Measurements from ENCODE around the gene SCAPER.

The SCAPER gene

DNA sequence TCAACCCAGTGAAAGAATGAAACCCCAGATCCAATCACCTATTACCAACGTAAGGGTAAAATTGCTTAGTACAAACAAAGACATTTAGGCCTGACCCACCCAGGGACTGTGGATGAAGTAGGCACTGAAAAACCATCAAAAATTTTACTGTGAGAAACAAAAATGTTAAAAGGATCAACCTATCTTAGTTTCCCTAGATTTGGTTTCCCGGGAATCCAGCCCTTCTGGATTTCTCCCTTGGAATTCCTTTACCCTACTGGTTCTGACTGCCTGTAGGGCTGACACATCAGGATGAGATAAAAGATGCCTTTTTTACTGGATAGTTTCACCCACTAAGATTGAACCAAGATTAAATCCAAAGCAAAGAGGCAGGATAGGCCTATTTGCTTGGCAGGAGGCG, 102.7 kb downstream of the SCAPER start:
- Histone ChIP-seq H3K36me3 (ENCODE audit: control insufficient read depth in 1 of 2, insufficient read depth in 2 of 2, low read length in 2 of 2) (peaks cover 0 to 11% of the 10 kb centered on the region in 2 donors), H3K9ac (ENCODE audit: low read depth in 1 of 2, low read length in 2 of 2) (no peak overlapping the region), H3K27ac (ENCODE audit: low read depth, low read length) (no peak overlapping the region), H3K4me3 (ENCODE audit: low read depth in 1 of 2, low read length in 2 of 2) (no peak overlapping the region), H3K9me3 (ENCODE audit: control insufficient read depth in 1 of 2, low read length in 2 of 2) (no peaks in the 10 kb centered on the region), H3K27me3 (ENCODE audit: control insufficient read depth in 1 of 2, insufficient read depth in 2 of 2, low read length in 2 of 2) (no peaks in the 10 kb centered on the region), H3K4me1 (ENCODE audit: control insufficient read depth in 1 of 2, insufficient read depth in 2 of 2, low read length in 2 of 2) (no peaks in the 10 kb centered on the region)

- Histone ChIP-seq H3K27me3 (ENCODE audit: control insufficient read depth in 1 of 2, insufficient read depth in 2 of 2, low read length in 2 of 2) (no peaks in the 10 kb centered on the region), H3K27ac (ENCODE audit: low read depth, low read length) (no peak overlapping the region), H3K4me1 (ENCODE audit: control insufficient read depth in 1 of 2, insufficient read depth in 2 of 2, low read length in 2 of 2) (no peaks in the 10 kb centered on the region), H3K9ac (ENCODE audit: low read depth in 1 of 2, low read length in 2 of 2) (no peak overlapping the region), H3K36me3 (ENCODE audit: control insufficient read depth in 1 of 2, insufficient read depth in 2 of 2, low read length in 2 of 2) (peaks cover 0 to 14% of the 10 kb centered on the region in 2 donors), H3K4me3 (ENCODE audit: low read depth in 1 of 2, low read length in 2 of 2) (no peak overlapping the region), H3K9me3 (ENCODE audit: control insufficient read depth in 1 of 2, low read length in 2 of 2) (no peaks in the 10 kb centered on the region)
Measured at GRCh38 chr15:76799760-76800159, 105.4 kb downstream of the SCAPER start.

DNA sequence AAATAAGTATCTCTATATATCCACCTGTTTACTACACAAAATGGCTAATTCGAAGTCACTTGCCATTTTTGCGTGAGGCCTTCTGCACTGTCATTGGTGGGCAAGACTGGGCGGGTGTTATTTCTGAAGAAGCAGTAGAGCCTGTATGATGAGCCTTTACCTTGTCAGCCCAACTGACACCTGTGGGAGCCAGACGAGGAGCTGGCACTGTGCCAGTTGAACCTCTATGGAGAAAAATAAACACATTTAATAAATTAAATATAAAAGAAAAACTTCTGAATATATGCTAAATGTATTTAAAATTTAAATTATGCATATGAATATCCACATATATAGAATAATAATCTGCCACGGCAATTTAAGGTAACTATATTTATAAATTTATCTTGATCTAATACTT, 109.9 kb downstream of the SCAPER start:
- Histone ChIP-seq H3K9me3 (ENCODE audit: control insufficient read depth in 1 of 2, low read length in 2 of 2) (no peaks in the 10 kb centered on the region), H3K27ac (ENCODE audit: low read depth, low read length) (no peak overlapping the region), H3K4me1 (ENCODE audit: control insufficient read depth in 1 of 2, insufficient read depth in 2 of 2, low read length in 2 of 2) (no peaks in the 10 kb centered on the region), H3K27me3 (ENCODE audit: control insufficient read depth in 1 of 2, insufficient read depth in 2 of 2, low read length in 2 of 2) (no peaks in the 10 kb centered on the region), H3K9ac (ENCODE audit: low read depth in 1 of 2, low read length in 2 of 2) (no peak overlapping the region), H3K4me3 (ENCODE audit: low read depth in 1 of 2, low read length in 2 of 2) (no peak overlapping the region), H3K36me3 (ENCODE audit: control insufficient read depth in 1 of 2, insufficient read depth in 2 of 2, low read length in 2 of 2) (peaks cover 10 to 20% of the 10 kb centered on the region in 2 donors)

DNA sequence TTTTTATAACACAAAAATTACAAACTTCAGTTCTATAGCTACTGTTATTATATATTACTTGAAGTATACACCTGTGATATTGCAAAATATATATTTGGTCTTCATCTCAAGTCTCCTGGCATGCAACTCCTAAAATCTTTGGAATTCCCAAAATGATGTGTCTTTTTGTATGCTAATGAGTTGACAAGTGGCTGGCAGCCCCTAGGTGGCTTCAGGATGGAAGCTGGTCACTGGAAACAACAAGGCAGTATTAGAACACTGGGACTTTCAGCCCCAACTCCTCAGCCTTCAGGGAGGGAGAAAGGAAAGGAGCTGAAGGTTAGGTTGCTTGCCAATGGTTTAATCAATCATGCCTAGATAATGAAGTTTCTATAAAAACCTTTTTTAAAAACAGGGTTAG, 112.0 kb downstream of the SCAPER start:
- Histone ChIP-seq H3K4me1 (ENCODE audit: control insufficient read depth in 1 of 2, insufficient read depth in 2 of 2, low read length in 2 of 2) (no peaks in the 10 kb centered on the region), H3K27ac (ENCODE audit: low read depth, low read length) (no peak overlapping the region), H3K9me3 (ENCODE audit: control insufficient read depth in 1 of 2, low read length in 2 of 2) (no peaks in the 10 kb centered on the region), H3K36me3 (ENCODE audit: control insufficient read depth in 1 of 2, insufficient read depth in 2 of 2, low read length in 2 of 2) (peaks cover 10 to 15% of the 10 kb centered on the region in 2 donors), H3K4me3 (ENCODE audit: low read depth in 1 of 2, low read length in 2 of 2) (no peak overlapping the region), H3K9ac (ENCODE audit: low read depth in 1 of 2, low read length in 2 of 2) (no peak overlapping the region), H3K27me3 (ENCODE audit: control insufficient read depth in 1 of 2, insufficient read depth in 2 of 2, low read length in 2 of 2) (no peaks in the 10 kb centered on the region)

DNA sequence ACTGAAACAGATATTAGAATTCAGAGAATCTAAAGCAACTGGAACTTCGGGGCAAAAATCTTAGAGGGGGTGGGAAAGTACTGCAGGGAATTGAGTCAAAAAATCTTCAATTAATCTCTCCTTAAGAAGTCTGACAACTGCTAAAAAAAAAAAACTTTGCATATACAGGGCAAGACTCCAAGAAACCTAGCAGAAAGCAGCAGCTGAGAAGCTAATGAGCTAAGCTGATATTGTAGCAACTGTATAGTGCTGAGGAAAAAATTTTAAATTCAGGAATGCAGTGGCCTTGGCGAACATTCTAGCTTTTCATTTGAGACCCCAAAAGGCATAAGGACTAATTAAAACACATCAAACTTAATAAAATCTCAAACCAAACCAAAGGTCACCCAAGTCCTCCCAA, 113.6 kb downstream of the SCAPER start:
- peaks cover 10 to 15% of the 10 kb centered on the region in 2 donors for H3K36me3 ChIP-seq (ENCODE audit: control insufficient read depth in 1 of 2, insufficient read depth in 2 of 2, low read length in 2 of 2)
- H3K4me1 ChIP-seq (ENCODE audit: control insufficient read depth in 1 of 2, insufficient read depth in 2 of 2, low read length in 2 of 2) = no peaks in the 10 kb centered on the region
- no peaks in the 10 kb centered on the region for H3K9me3 ChIP-seq (ENCODE audit: control insufficient read depth in 1 of 2, low read length in 2 of 2)
- H3K27ac ChIP-seq (ENCODE audit: low read depth, low read length) = no peak overlapping the region
- no peaks in the 10 kb centered on the region for H3K27me3 ChIP-seq (ENCODE audit: control insufficient read depth in 1 of 2, insufficient read depth in 2 of 2, low read length in 2 of 2)
- H3K4me3 ChIP-seq (ENCODE audit: low read depth in 1 of 2, low read length in 2 of 2) = no peak overlapping the region
- H3K9ac ChIP-seq (ENCODE audit: low read depth in 1 of 2, low read length in 2 of 2) = no peak overlapping the region

DNA sequence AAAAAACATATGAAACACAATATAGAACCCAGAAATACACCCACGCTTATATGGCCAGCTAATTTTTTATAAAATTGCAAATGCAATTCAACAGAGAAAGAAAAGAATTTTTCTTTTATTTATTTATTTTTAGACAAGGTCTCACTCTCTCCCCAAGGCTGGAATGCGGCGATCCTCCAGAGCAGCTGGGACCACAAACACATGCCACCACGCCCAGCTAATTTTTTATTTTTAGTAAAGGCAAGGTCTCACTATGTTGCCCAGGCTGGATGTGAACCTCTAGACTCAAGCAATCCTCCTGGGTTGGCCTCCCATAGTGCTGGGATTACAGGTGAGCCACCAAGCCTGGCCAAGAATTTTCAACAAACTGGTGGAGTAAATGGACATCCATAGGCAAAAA, 117.9 kb downstream of the SCAPER start:
- Histone ChIP-seq H3K4me1 (ENCODE audit: control insufficient read depth in 1 of 2, insufficient read depth in 2 of 2, low read length in 2 of 2) (no peaks in the 10 kb centered on the region), H3K4me3 (ENCODE audit: low read depth in 1 of 2, low read length in 2 of 2) (no peak overlapping the region), H3K36me3 (ENCODE audit: control insufficient read depth in 1 of 2, insufficient read depth in 2 of 2, low read length in 2 of 2) (peaks cover 4 to 12% of the 10 kb centered on the region in 2 donors), H3K27ac (ENCODE audit: low read depth, low read length) (no peak overlapping the region), H3K9ac (ENCODE audit: low read depth in 1 of 2, low read length in 2 of 2) (no peak overlapping the region), H3K9me3 (ENCODE audit: control insufficient read depth in 1 of 2, low read length in 2 of 2) (no peaks in the 10 kb centered on the region), H3K27me3 (ENCODE audit: control insufficient read depth in 1 of 2, insufficient read depth in 2 of 2, low read length in 2 of 2) (no peaks in the 10 kb centered on the region)

GRCh38 chr15:76776969-76777368, 128.2 kb downstream of the SCAPER start:
- Histone ChIP-seq H3K27ac (ENCODE audit: low read depth, low read length) (no peak overlapping the region), H3K36me3 (ENCODE audit: control insufficient read depth in 1 of 2, insufficient read depth in 2 of 2, low read length in 2 of 2) (peaks cover 0 to 3% of the 10 kb centered on the region in 2 donors), H3K4me1 (ENCODE audit: control insufficient read depth in 1 of 2, insufficient read depth in 2 of 2, low read length in 2 of 2) (no peaks in the 10 kb centered on the region), H3K27me3 (ENCODE audit: control insufficient read depth in 1 of 2, insufficient read depth in 2 of 2, low read length in 2 of 2) (no peaks in the 10 kb centered on the region), H3K9ac (ENCODE audit: low read depth in 1 of 2, low read length in 2 of 2) (no peak overlapping the region), H3K9me3 (ENCODE audit: control insufficient read depth in 1 of 2, low read length in 2 of 2) (peaks cover 0 to 14% of the 10 kb centered on the region in 2 donors), H3K4me3 (ENCODE audit: low read depth in 1 of 2, low read length in 2 of 2) (no peak overlapping the region)

DNA sequence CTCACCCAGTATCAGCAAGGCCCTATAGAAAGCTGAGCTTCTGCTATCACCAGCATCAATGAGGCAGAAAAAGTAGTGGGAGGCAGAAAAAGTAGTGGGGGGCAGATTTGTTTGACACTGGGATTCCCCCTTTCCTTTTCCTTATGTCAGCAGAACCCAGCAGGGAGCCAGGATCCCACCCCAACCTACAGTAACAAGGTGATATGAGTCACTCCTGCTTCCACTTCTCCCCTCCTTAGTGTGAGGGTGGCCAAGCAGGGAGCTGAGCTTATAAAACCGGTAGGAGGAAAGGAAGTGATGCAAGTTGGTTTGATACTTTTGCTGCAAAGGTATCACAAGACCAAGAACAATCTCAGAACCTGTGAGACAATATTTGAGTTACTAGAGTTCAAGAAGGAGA, 128.7 kb downstream of the SCAPER start:
- Histone ChIP-seq H3K36me3 (ENCODE audit: control insufficient read depth in 1 of 2, insufficient read depth in 2 of 2, low read length in 2 of 2) (peaks cover 0 to 3% of the 10 kb centered on the region in 2 donors), H3K4me1 (ENCODE audit: control insufficient read depth in 1 of 2, insufficient read depth in 2 of 2, low read length in 2 of 2) (no peaks in the 10 kb centered on the region), H3K9ac (ENCODE audit: low read depth in 1 of 2, low read length in 2 of 2) (no peak overlapping the region), H3K27ac (ENCODE audit: low read depth, low read length) (no peak overlapping the region), H3K9me3 (ENCODE audit: control insufficient read depth in 1 of 2, low read length in 2 of 2) (peaks cover 0 to 14% of the 10 kb centered on the region in 2 donors), H3K4me3 (ENCODE audit: low read depth in 1 of 2, low read length in 2 of 2) (no peak overlapping the region), H3K27me3 (ENCODE audit: control insufficient read depth in 1 of 2, insufficient read depth in 2 of 2, low read length in 2 of 2) (no peaks in the 10 kb centered on the region)

DNA sequence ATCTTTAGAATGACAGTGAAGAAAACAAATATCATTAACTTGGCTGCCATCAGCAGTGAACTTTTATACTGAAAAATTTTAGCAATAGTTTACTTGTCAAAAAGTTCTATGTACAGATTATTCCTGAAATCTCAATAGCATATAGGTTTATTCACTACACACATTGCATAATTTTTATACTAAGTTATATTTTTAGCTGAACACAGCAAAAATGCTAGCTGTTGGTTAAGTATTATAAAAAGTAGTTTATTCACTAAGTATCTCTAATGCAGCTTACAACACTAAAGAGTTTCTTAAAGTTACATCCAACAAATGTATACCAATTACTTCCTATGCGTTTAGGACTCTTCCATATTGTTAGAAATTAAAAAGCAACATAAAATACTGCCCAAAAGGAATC, 131.9 kb downstream of the SCAPER start:
- H3K4me3 ChIP-seq (ENCODE audit: low read depth in 1 of 2, low read length in 2 of 2) = no peak overlapping the region
- no peak overlapping the region for H3K9ac ChIP-seq (ENCODE audit: low read depth in 1 of 2, low read length in 2 of 2)
- no peak overlapping the region for H3K27ac ChIP-seq (ENCODE audit: low read depth, low read length)
- H3K9me3 ChIP-seq (ENCODE audit: control insufficient read depth in 1 of 2, low read length in 2 of 2) = peaks cover 0 to 14% of the 10 kb centered on the region in 2 donors
- H3K27me3 ChIP-seq (ENCODE audit: control insufficient read depth in 1 of 2, insufficient read depth in 2 of 2, low read length in 2 of 2) = no peaks in the 10 kb centered on the region
- peaks cover 0 to 3% of the 10 kb centered on the region in 2 donors for H3K36me3 ChIP-seq (ENCODE audit: control insufficient read depth in 1 of 2, insufficient read depth in 2 of 2, low read length in 2 of 2)
- no peaks in the 10 kb centered on the region for H3K4me1 ChIP-seq (ENCODE audit: control insufficient read depth in 1 of 2, insufficient read depth in 2 of 2, low read length in 2 of 2)

DNA sequence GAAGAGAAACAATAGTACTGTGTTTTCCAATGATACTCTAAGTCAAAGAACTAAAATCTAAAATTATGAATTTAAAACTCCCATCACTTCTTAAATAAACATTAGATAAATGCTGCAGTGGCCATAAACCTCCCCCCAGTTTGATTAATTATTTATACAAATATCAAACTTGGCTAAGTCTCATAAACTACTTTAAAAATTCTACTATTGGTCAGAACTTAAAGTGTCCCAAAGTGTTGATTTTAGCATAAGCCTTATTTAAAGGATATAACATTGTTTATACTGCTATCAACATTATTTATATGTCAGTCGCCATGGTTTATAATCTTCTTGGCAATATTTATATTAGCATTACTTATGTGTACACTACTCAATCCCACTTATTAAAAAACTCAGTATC, 132.4 kb downstream of the SCAPER start:
- H3K4me3 ChIP-seq (ENCODE audit: low read depth in 1 of 2, low read length in 2 of 2) = no peak overlapping the region
- H3K9me3 ChIP-seq (ENCODE audit: control insufficient read depth in 1 of 2, low read length in 2 of 2) = peaks cover 0 to 14% of the 10 kb centered on the region in 2 donors
- H3K4me1 ChIP-seq (ENCODE audit: control insufficient read depth in 1 of 2, insufficient read depth in 2 of 2, low read length in 2 of 2) = no peaks in the 10 kb centered on the region
- peaks cover 0 to 3% of the 10 kb centered on the region in 2 donors for H3K36me3 ChIP-seq (ENCODE audit: control insufficient read depth in 1 of 2, insufficient read depth in 2 of 2, low read length in 2 of 2)
- H3K27me3 ChIP-seq (ENCODE audit: control insufficient read depth in 1 of 2, insufficient read depth in 2 of 2, low read length in 2 of 2) = no peaks in the 10 kb centered on the region
- H3K9ac ChIP-seq (ENCODE audit: low read depth in 1 of 2, low read length in 2 of 2) = no peak overlapping the region
- no peak overlapping the region for H3K27ac ChIP-seq (ENCODE audit: low read depth, low read length)

DNA sequence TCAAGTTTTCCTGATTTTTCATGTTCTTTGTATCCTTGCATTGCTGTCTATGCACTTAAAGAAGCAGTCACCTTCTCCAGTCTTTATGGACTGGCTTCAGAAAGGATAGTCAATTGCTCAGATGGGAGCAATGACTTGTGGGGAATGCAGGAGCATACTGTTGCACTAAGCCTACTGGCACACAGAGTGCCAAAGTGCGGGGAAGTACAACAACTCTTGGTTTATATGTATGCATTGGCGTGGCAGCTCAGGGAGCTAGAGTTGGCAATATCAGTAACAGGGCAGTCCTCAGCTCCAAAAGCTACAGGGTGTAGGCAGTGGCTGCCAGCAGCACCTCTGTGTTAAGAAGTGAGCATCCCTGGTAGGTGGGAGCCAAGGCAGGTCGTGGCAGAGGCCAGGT, 141.1 kb downstream of the SCAPER start:
- no peaks in the 10 kb centered on the region for H3K4me1 ChIP-seq (ENCODE audit: control insufficient read depth in 1 of 2, insufficient read depth in 2 of 2, low read length in 2 of 2)
- H3K27me3 ChIP-seq (ENCODE audit: control insufficient read depth in 1 of 2, insufficient read depth in 2 of 2, low read length in 2 of 2) = no peaks in the 10 kb centered on the region
- no peak overlapping the region for H3K27ac ChIP-seq (ENCODE audit: low read depth, low read length)
- H3K4me3 ChIP-seq (ENCODE audit: low read depth in 1 of 2, low read length in 2 of 2) = no peak overlapping the region
- H3K9ac ChIP-seq (ENCODE audit: low read depth in 1 of 2, low read length in 2 of 2) = no peak overlapping the region
- H3K9me3 ChIP-seq (ENCODE audit: control insufficient read depth in 1 of 2, low read length in 2 of 2) = peaks cover 3 to 5% of the 10 kb centered on the region in 2 donors
- peaks cover 17 to 28% of the 10 kb centered on the region in 2 donors for H3K36me3 ChIP-seq (ENCODE audit: control insufficient read depth in 1 of 2, insufficient read depth in 2 of 2, low read length in 2 of 2)
